Esophagus squamous epithelium (tissue), 4 donors: Measurements from ENCODE around the gene NUP155.

Source experiments
- POLR2A ChIP-seq, 4 donors: fragments of 450-650 bp; IDR thresholded peaks; one replicate each; pipeline ENCODE4 v1.6.1; 2017; ENCODE audit warnings: antibody characterized with exemption in 4 of 4, mild to moderate bottlenecking in 4 of 4, moderate library complexity in 3 of 4
- TF ChIP-seq, protein P1 (sequence below), 6 experiments: fragments of 450-650 bp in 4 of 6; fragments of 200-600 bp in 2 of 6; sonication (generic) in 2 of 6; IDR thresholded peaks; one replicate each; pipeline ENCODE4 v1.5.1; 2016 to 2019; ENCODE audit warnings: antibody characterized with exemption in 6 of 6, mild to moderate bottlenecking in 4 of 6, moderate library complexity in 4 of 6

DNA sequence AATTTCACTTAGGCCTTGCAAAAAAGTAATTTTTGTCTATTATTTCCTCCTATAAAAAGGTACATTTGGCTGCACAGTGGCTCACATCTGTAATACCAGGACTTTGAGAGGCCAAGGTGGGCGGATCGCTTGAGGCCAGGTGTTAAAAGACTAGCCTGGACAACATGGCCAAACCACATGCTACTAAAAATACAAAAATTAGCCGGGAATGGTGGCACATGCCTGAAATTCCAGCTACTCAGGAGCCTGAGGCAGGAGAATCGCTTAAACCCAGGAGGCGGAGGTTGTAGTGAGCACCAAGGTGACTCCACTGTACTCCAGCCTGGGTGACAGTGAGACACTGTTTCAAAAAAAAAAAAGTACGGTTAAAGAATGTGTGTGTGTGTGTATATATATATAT, 15.7 kb downstream of the NUP155 start:
- no peak for TF ChIP-seq POLR2A (IDR thresholded peaks at IDR 0.05)
- TF ChIP-seq, protein P1, sequence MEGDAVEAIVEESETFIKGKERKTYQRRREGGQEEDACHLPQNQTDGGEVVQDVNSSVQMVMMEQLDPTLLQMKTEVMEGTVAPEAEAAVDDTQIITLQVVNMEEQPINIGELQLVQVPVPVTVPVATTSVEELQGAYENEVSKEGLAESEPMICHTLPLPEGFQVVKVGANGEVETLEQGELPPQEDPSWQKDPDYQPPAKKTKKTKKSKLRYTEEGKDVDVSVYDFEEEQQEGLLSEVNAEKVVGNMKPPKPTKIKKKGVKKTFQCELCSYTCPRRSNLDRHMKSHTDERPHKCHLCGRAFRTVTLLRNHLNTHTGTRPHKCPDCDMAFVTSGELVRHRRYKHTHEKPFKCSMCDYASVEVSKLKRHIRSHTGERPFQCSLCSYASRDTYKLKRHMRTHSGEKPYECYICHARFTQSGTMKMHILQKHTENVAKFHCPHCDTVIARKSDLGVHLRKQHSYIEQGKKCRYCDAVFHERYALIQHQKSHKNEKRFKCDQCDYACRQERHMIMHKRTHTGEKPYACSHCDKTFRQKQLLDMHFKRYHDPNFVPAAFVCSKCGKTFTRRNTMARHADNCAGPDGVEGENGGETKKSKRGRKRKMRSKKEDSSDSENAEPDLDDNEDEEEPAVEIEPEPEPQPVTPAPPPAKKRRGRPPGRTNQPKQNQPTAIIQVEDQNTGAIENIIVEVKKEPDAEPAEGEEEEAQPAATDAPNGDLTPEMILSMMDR (IDR thresholded peaks at IDR 0.05): no peak
